WERI-Rb-1 (cell line): Measurements from ENCODE around the gene ODAM.
A peak's percentile ranks its signal among the peaks of the same experiment; 100 is the strongest.

ENCODE experiments used
- DNase-seq: peaks from one replicate; pipeline ENCODE4 v3.0.0-alpha.2; 2020
- H3K27ac ChIP-seq: fragments of 250-450 bp; sonication (Bioruptor Pico); 2 replicates; pipeline ENCODE4 v1.5.1; 2020; ENCODE audit warnings: mild to moderate bottlenecking, moderate library complexity
- H3K27me3 ChIP-seq: fragments of 250-450 bp; sonication (Bioruptor Pico); 2 replicates; pipeline ENCODE4 v1.5.1; 2021; ENCODE audit warnings: mild to moderate bottlenecking, low read depth, moderate library complexity; ENCODE audit not compliant: insufficient read depth, severe bottlenecking
- H3K36me3 ChIP-seq: fragments of 250-450 bp; sonication (Bioruptor Pico); 2 replicates; pipeline ENCODE4 v1.5.1; 2020; ENCODE audit warnings: mild to moderate bottlenecking, moderate library complexity
- H3K4me3 ChIP-seq: 2 replicates; pipeline ENCODE4 v1.5.1; 2011; ENCODE audit warnings: low read depth, mild to moderate bottlenecking, control low read depth, low read length
- H3K9me3 ChIP-seq: fragments of 250-450 bp; sonication (Bioruptor Pico); 2 replicates; pipeline ENCODE4 v1.5.1; 2021; ENCODE audit warnings: mild to moderate bottlenecking, moderate library complexity; ENCODE audit not compliant: severe bottlenecking
- CTCF ChIP-seq: IDR thresholded peaks from 2 replicates; pipeline ENCODE4 v1.5.1; 2011; ENCODE audit warnings: low read depth, mild to moderate bottlenecking, control low read depth, inconsistent platforms, low read length

The ODAM gene

GRCh38 chr4:70183940-70184246, 11.6 kb upstream of the ODAM start:
- no peaks in the 10 kb centered on the region for H3K36me3 ChIP-seq
- no peak overlapping the region for H3K27ac ChIP-seq
- no peak for DNase-seq
- H3K4me3 ChIP-seq, result no peak overlapping the region
- no peaks in the 10 kb centered on the region for H3K9me3 ChIP-seq
- no peaks in the 10 kb centered on the region for H3K27me3 ChIP-seq
- TF ChIP-seq CTCF, result no peak

- DNase-seq, result no peak
- H3K9me3 ChIP-seq, result peaks cover 2% of the 10 kb centered on the region
- no peaks in the 10 kb centered on the region for H3K36me3 ChIP-seq
- no peaks in the 10 kb centered on the region for H3K27me3 ChIP-seq
- no peak overlapping the region for H3K4me3 ChIP-seq
- TF ChIP-seq CTCF, result no peak
- peak overlapping the region; percentile 41; the same call in 1 of the 2 replicates for H3K27ac ChIP-seq
Observed at GRCh38 chr4:70187216-70187615, 8.3 kb upstream of the ODAM start.

GRCh38 chr4:70190579-70190978, 4.9 kb upstream of the ODAM start:
- no peak overlapping the region for H3K4me3 ChIP-seq
- H3K27ac ChIP-seq, result no peak overlapping the region
- TF ChIP-seq CTCF, result no peak
- no peaks in the 10 kb centered on the region for H3K36me3 ChIP-seq
- no peaks in the 10 kb centered on the region for H3K27me3 ChIP-seq
- peaks cover 2% of the 10 kb centered on the region for H3K9me3 ChIP-seq
- no peak for DNase-seq

GRCh38 chr4:70191647-70192046, 3.9 kb upstream of the ODAM start:
- Histone ChIP-seq H3K27me3 (no peaks in the 10 kb centered on the region), H3K9me3 (peaks cover 2% of the 10 kb centered on the region), H3K36me3 (no peaks in the 10 kb centered on the region), H3K27ac (no peak overlapping the region), H3K4me3 (no peak overlapping the region)
- no peak for TF ChIP-seq CTCF
- no peak for DNase-seq

GRCh38 chr4:70192895-70193294, 2.6 kb upstream of the ODAM start:
- no peak for TF ChIP-seq CTCF
- no peak overlapping the region for H3K4me3 ChIP-seq
- no peak for DNase-seq

GRCh38 chr4:70196857-70197256, 1.3 kb downstream of the ODAM start:
- Histone ChIP-seq H3K27ac (no peak overlapping the region), H3K4me3 (no peak overlapping the region), H3K36me3 (no peaks in the 10 kb centered on the region), H3K27me3 (no peaks in the 10 kb centered on the region), H3K9me3 (no peaks in the 10 kb centered on the region)
- TF ChIP-seq CTCF, result no peak
- DNase-seq, result no peak

More at GRCh38 chr4:70192895-70193294, 2.6 kb upstream of the ODAM start:
- no peaks in the 10 kb centered on the region for H3K27me3 ChIP-seq
- H3K27ac ChIP-seq, result no peak overlapping the region
- H3K9me3 ChIP-seq, result peaks cover 2% of the 10 kb centered on the region
- H3K36me3 ChIP-seq, result no peaks in the 10 kb centered on the region
